ENCODE data around the gene RPF1.
"Not testable (repeated sequence)": the region's sequence is repeated elsewhere in the genome, so short reads cannot be mapped to it uniquely, and the experiment has no call there.

RPF1 gene

DNA sequence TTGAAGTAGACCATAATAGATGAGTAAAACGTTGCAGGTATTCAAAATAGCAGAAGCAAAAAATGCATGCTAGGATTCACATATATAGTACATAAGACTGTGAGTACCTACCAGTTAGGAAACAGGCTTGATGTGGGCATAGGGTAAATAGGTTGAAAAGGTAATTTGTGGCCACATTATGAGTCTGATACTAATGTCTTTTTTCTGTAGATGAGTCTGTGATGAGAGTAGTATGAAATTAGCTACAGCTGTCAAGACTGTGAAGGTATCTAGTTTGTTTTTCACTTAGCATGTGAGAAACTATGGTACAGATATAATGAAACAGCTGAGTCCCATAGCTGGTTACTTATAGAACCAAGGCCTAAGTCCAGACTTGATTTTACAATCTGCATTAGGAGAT lies 14.7 kb downstream of the RPF1 start:
- DNase-seq, result no peak

DNA sequence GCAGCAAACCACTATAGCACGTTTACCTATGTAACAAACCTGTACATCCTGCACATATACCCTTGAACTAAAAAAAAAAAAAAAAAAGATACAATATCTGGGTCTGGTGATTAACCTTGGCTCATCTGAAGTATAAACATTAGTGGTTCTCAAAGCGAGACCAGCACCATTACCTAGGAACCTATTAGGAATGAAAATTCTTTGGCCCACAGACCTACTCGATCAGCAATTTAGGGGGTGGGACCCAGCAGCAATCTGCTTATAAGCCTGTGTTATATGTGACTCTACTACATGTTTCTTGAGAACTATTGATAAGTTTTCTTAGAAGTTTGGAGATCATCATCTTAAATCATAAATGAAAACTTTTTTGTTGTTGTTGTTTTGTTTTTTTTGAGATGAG lies 17.4 kb downstream of the RPF1 start:
- DNase-seq, result no peak

DNA sequence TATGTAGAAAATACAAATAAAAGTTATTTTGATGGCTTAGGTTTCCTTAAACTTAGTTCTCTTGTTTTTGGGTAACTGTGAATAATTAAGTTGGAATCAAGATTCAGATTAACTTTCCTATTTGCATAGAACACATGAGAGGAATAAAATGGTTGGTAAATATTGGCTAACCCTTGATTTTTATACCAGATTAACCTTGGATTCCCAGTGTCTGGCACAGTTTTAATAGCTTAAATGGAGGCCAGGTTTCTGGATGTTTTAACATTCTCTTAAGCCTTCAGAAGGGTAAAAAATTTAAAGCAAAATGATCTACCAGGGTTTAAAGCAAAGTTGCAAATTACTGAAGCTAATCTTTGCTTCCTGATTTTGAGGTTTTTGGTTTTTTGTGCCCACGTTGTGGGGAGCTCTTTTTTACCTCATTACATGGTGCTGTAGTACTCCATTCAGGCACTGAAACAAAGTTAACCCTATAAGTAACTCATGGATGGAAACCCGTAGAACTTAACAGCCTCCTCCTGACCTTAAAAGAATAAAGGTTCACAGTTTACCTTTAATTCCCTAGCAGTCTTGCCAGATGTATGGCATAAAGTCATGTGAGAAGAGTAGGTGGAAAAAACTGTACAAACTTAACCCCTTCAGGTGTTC lies 18.7 kb downstream of the RPF1 start:
- no peak for DNase-seq

DNA sequence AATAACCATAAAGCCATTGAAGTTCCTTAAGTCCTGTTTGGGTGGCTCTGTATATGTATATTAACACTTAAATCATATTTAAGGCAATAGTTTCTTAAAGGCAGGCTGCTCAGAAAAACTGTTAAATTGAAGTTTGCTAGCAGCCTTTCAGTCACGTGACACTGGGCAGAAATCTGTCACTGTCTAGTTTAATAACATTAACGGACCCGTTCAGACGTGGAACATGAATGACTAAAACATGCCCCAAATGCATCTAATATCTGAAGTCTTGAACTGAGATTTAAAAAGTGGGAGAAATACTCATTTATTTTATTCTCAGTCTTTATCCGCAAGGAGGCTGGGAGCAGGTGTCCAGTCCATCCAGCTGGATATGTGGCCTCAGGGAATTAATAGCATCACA lies 23.9 kb downstream of the RPF1 start:
- DNase-seq, result no peak

DNA sequence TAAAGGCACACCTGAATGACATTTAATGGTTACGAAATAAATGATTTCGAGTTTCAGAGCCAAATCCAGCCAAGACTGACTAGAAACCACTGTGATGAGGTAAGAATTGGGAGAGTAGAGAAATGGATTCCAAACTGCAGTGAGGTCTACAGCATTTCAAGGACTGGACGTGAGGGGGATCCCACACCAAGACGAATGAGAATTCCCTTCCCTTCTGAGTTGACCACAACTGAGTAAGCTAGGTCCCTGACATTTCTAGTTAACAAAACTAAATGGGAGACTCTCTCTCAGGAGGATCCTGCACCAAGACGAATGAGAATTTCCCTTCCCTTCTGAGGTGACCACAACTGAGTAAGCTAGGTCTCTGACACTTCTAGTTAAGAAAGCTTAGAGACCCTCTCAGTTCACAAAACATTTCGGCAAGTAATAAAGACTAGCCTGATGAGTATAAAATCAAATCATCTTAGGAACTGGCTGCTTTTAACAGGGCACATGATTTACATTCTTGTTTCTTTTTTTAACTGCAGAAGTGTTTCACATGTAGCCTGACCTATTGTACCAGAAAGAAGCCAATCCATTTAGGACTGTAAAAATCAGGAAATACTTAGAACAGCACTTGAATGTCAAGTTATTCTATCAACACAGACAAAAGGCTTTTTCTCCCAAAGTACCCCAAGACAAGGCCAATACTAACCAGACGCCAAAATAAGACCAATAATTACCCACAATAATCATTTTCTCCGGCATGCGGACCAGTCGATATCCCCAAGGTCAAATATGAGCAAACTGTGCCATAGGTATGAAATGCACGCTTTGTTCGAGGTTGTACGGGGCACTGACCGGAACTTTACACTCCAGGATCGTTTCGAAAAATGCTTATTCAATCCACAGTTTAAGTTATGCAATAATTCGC lies 25.8 kb downstream of the RPF1 start:
- peak in 1 of 2 donors; percentile 0 for DNase-seq

DNA sequence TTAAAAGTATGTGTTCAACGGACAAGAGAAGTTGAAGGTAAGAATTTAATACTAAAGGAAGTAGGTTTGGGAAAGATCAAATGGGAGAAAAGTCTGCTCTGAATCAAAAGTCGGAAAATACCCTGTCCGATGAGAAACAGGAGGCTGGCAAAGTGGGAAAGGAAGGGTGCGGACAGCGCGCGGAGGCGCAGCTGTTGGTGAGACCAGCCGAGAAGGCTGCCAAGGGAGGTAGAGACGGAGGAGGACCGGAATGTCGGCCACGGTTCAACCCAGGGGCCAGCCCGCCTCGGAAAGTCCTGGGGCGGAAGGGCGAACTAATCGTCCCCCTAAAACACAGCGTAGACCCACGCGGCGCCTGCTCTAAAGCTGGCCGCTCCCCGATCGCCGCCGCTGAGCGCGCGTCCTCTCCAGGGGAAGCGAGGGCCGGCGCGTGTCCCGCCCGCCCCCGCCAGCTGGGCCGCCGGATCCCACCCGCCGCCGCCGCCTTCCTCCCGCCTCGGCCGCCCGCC lies 26.5 kb downstream of the RPF1 start:
- DNase-seq, result no peak

DNA sequence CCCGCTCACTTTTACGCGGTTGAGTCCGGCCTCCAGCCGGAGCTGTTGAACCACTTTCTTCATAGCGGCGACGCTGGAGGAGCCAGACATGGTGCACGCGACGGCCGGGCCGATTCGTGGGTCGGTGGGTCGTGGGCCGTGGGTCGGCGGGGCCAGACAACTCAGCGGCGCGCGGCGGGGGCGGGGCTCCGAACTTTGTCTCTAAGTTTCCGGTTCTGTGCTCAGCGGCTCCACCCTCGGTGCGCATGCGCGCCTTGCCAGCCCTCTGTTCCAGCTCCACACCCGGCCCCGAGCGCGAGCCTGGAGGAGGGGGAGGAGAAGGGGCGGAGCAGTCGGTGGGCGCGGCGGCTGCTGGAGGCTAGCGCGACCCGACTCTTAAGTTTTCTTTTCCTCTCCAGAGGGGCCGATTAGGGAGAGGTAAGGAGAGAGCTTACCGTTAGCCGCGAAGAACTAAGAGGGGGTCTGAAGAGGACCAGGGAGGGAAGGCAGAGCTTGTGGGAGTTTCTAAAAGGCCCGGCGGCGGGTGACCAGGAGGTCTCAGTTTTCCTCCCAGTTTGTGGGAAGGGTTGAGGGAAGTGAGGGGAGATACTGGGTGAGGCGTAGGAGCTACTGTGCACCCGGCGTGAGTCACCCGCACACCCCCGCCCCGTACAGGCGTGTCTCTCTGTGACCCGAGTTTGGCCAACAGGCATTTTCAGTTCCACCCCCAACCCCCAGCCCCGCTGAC lies 27.1 kb downstream of the RPF1 start, which contains the start of the genes GNG5 and SPATA1:
Gene GNG5 (minus strand): TSS at position 580 of the 727 bp plus-strand sequence. CDS start 490 bp downstream, at position 90.
Gene SPATA1 (plus strand): TSS at position 385 of the 727 bp plus-strand sequence. CDS start 9,974 bp downstream, outside the sequence.
- DNase-seq, result peak; percentile 94 to 95

DNA sequence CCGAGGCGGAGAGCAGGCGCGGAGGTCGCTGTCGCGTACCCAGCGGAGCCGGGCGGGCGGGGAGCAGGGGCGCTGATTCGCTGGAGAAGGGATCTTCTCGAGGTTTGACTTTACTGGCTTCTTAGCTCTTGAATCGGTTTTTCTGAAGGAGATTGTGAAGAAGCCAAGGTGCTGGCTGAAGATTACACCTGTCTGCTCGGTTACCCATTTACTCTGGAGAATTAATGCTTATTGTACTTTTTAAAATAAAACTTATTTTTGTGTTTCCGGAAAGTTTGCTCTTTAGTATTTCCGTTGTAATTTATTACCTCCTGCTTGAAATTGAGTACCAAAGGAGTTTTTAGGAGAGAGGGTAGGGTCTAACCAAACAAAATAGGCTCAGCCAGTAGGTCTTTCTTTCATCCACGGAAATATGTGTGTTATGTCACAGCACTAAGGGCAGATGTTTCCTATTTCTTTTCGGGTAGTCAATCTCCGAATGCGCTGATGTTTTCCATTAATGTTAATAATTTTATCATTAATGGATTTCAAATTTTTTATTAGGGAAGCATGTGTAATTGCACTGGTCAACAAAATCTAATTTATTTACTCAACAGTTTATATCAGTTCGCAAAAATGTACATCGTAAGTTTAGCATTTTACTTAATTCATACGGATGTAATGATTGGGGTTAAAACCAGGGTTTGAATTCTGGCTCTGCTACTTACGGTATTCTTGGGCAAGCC lies 27.8 kb downstream of the RPF1 start:
- DNase-seq, result peak in 1 of 2 donors; percentile 64

DNA sequence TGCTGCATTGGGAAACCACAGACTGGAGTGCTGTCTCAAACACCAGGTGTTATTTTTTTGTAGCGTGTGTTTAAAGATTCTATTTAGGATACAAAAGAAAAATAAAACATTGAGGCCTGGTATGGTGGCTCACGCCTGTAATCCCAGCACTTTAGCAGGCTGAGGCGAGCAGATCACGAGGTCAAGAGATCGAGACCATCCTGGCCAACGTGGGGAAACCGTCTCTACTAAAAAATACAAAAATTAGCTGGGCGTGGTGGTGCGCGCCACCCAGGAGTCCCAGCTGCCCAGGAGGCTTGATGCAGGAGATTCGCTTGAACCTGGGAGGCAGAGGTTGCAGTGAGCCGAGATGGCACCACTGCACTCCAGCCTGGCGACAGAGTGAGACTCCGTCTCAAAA lies 28.8 kb downstream of the RPF1 start:
- DNase-seq, result not testable (repeated sequence)

DNA sequence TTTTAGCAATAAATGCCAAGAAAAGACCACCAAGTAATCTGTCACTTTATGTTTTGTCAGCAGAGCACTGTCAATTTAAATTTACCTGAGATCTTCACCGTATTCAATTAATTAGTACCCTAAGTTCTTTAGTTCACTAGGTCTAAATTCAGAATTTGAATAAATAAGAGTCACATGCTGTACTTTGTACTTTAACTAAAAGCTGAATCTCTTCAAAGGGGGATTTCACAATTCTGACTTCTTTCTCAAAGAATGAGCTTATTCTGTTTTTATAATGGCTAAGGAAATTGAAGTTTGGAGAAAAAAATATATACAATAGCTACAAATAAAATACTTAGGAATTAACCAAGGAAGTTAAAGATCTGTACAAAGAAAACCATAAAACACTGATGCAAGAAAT lies 29.4 kb downstream of the RPF1 start:
- DNase-seq, result no peak

DNA sequence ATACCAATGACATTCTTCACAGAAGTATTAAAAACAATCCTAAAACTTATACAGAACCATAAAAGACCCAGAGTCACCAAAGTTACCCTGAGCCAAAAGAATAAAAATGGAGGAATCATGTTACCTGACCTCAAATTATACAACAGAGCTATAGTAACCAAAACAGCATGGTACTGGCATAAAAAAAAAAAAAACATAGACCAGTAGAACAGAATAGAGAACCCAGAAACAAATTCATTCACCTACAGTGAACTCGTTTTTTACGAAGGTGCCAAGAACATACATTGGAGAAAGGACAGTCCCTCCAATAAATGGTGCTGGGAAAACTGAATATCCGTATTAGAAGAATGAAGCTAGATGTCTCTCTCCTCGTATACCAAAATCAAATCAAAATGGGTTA lies 30.0 kb downstream of the RPF1 start:
- DNase-seq, result no peak

DNA sequence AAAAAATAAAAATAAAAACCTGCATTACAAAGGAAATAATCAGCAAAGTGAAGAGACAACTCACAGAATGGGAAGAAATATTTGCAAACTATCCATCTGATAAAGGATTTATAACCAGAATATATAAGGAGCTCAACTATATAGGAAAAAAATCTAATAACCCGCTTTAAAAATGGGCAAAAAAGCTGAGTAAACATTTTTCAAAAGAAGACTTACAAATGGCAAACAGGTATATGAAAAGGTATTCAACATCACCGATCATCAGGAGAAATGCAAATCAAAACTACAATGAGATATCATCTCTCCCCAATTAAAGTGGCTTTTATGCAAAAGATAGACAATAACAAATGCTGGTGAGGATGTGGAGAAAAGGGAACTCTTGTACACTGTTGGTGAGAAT lies 31.1 kb downstream of the RPF1 start:
- DNase-seq, result no peak

DNA sequence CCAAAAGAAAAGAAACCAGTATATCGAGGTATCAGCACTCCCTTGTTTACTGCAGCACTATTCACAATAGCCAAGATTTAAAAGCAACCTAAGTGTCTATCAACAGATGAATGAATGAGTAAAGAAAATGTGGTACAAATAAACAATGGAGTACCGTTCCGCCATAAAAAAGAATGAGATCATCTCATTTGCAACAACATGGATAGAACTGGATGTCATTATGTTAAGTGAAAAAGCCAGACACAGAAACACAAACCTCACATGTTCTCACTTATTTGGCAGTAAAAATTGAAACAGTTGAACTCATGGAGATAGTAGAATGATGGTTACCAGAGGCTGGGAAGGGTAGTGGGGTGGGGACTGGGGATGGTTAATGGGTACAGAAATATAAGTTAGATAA lies 31.6 kb downstream of the RPF1 start:
- no peak for DNase-seq

DNA sequence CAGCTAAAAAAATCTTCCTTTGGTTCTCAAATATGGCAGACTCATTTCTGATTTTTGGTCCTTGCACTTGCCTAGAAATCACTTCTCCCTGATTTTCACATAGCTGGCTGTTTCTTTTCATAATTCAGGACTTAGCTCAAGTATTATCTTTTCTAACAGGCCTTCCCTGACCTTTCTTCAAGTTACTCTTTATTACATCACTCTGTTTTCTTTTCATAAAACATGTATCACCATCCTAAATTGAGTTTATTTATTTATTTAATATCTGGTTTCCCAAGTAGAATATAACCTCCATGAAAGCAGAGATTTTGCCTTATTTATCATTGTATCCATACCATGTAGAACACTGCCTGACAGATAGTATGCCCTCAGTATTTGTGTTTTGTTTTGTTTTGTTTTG lies 45.5 kb downstream of the RPF1 start:
- DNase-seq, result no peak

DNA sequence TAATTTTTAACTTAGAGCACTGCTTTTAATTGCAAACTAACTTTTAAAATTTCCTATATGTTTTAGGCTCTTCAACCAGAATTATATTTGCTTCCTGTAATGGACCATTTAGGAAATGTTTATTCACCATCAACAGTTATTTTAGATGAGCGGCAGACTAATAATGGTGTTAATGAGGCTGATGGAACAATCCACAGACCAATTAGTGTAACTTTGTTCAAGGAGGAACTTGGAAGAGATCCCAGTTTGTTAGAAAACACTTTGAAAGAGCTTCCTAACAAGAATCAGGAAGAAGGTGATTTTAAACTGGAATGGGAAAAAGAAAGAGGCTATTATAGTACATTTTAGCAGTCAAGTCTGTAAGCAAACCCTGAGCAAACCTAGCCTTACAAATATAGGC lies 46.7 kb downstream of the RPF1 start:
- DNase-seq, result no peak

DNA sequence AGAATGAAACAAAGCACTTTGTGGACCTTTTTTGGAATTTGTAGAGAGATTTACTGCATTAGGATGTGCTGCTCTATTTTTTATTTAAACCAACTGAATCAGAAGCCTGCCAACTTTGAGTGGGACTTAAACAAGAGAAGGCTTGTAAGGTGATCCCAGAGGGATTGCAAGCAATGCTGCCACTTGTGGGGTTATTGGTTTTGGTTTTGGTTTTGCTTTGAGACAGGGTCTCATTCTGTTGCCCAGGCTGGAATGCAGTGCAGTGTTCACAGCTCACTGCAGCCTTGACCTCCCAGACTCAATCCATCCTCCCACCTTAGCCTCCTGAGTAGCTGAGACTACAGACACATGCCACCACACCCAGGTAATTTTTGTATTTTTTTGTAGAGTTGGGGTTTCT lies 59.5 kb downstream of the RPF1 start:
- DNase-seq, result no peak

DNA sequence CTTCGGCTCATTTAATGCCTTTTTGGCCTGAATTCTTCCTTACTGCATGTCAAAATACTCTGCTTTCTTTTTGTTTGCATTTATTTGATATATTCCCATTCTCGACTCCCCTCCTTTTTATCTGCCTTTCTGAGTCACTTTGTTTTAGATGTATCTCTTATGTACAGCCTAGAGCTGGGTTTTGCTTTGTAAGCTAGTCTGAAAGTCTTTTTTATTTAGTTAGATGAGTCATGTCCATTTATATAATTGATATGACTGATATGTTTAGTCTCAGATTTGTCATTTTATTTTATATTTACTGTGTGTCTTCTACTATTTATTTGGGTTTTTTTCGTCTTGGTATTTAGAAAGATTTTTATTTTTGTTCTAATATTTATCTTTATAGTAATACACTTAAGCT lies 60.9 kb downstream of the RPF1 start:
- DNase-seq, result no peak

DNA sequence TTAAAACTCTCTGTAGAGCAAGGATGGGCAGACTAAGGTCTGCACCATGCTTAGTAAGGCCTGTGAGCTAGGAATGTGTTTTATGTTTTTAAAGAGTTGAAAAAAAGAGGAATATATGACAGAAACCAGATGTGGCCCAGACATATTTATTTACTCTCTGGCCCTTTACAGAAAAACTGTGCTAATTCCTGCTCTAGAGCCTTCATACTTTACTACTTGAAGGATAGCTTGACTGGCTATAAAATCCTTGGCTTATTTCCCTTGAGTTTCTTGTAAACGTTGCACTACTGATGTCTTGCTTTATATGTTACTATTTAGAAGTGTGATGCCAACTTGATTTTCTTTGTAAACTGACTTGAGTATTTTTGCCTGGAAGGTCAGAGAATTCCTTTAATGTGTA lies 61.7 kb downstream of the RPF1 start:
- DNase-seq, result no peak

DNA sequence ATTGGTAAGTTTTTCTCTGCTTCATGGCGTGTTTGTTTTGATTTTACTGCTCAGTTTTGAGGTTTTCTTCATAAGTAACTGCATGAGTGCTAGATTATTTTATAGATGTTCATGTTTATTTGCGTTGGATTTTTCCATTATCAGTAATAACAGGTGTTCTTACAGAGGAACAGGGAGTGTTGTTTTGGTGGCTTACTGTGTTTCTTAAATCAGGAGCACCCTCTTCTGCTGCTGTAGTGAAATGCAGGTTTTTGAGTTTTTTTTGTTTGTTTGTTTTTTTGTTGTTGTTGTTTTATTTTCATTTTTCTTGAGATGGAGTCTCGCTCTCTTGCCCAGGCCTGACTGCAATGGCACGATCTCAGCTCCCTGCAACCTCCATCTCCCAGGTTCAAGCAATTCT lies 62.6 kb downstream of the RPF1 start:
- DNase-seq, result no peak

Data from bone marrow (tissue), 2 donors.